Measurements from ENCODE around the gene FBXO21.
"Not testable (repeated sequence)": the region's sequence is repeated elsewhere in the genome, so short reads cannot be mapped to it uniquely, and the experiment has no call there.

The FBXO21 gene

DNA sequence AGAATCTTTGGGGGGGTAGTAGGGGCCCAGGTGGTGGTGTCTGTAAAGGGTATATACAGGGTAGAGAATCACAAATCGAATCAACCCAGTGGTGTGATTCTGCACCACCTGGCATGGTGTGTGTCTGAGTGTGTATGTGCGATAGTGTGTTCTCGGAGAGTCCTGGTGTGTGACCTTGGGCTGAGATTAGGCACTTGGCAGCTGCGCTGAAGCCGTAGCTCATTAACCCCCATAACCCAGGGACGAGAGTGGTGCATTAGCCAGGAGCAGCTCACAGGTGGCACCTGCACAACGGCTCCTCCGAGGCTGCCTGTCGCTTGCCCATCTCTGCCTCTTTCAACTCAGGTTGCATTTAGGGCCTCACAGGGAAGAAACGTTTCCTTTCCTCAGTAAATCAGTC is 75.5 kb downstream of the FBXO21 start:
- Histone ChIP-seq H3K36me3 (ENCODE audit: control insufficient read depth in 2 of 2, insufficient read depth in 2 of 2, low read length in 2 of 2) (no peaks in the 10 kb centered on the region), H3K4me3 (ENCODE audit: low read length in 2 of 2) (no peak overlapping the region), H3K9ac (ENCODE audit: low read depth in 1 of 2, low read length in 2 of 2) (no peak overlapping the region), H3K9me3 (ENCODE audit: control insufficient read depth in 2 of 2, low read length in 2 of 2) (no peaks in the 10 kb centered on the region), H3K27ac (ENCODE audit: low read depth in 2 of 2, low read length in 2 of 2) (no peak overlapping the region), H3K4me1 (ENCODE audit: control insufficient read depth in 2 of 2, insufficient read depth in 2 of 2, low read length in 2 of 2) (no peaks in the 10 kb centered on the region), H3K27me3 (ENCODE audit: control insufficient read depth in 2 of 2, insufficient read depth in 2 of 2, low read length in 2 of 2) (no peaks in the 10 kb centered on the region)

DNA sequence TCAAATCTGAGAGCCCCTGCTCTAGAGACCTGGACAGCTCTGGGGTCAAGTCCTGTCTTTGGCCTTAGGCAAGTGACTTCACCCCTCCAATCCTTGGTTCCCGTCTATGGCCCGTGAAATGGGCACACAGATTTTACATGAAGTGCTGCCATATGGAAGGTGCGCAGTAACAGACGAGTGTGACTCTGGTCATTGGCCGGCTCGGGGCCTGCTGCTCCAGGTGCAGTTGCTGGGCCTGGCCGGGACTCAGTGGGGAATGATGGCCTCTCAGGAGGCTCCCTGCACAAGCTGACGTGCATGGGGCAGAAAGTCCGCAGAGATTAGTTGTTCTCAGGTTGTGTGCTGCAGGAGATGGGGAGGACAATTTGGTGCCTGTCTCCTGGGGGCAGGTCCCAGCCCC is 77.0 kb downstream of the FBXO21 start:
- H3K4me1 ChIP-seq (ENCODE audit: control insufficient read depth in 2 of 2, insufficient read depth in 2 of 2, low read length in 2 of 2) = no peaks in the 10 kb centered on the region

GRCh38 chr12:117111821-117112595 is 78.3 kb downstream of the FBXO21 start:
- H3K4me1 ChIP-seq (ENCODE audit: control insufficient read depth in 2 of 2, insufficient read depth in 2 of 2, low read length in 2 of 2) = no peaks in the 10 kb centered on the region
- no peak overlapping the region for H3K9ac ChIP-seq (ENCODE audit: low read depth in 1 of 2, low read length in 2 of 2)
- no peaks in the 10 kb centered on the region for H3K36me3 ChIP-seq (ENCODE audit: control insufficient read depth in 2 of 2, insufficient read depth in 2 of 2, low read length in 2 of 2)
- H3K4me3 ChIP-seq (ENCODE audit: low read length in 2 of 2) = no peak overlapping the region
- H3K27ac ChIP-seq (ENCODE audit: low read depth in 2 of 2, low read length in 2 of 2) = no peak overlapping the region
- no peaks in the 10 kb centered on the region for H3K9me3 ChIP-seq (ENCODE audit: control insufficient read depth in 2 of 2, low read length in 2 of 2)
- no peaks in the 10 kb centered on the region for H3K27me3 ChIP-seq (ENCODE audit: control insufficient read depth in 2 of 2, insufficient read depth in 2 of 2, low read length in 2 of 2)

More for the DNA sequence above, 77.0 kb downstream of the FBXO21 start:
- H3K4me3 ChIP-seq (ENCODE audit: low read length in 2 of 2) = no peak overlapping the region
- no peaks in the 10 kb centered on the region for H3K27me3 ChIP-seq (ENCODE audit: control insufficient read depth in 2 of 2, insufficient read depth in 2 of 2, low read length in 2 of 2)
- H3K36me3 ChIP-seq (ENCODE audit: control insufficient read depth in 2 of 2, insufficient read depth in 2 of 2, low read length in 2 of 2) = no peaks in the 10 kb centered on the region
- H3K9ac ChIP-seq (ENCODE audit: low read depth in 1 of 2, low read length in 2 of 2) = no peak overlapping the region
- no peaks in the 10 kb centered on the region for H3K9me3 ChIP-seq (ENCODE audit: control insufficient read depth in 2 of 2, low read length in 2 of 2)
- H3K27ac ChIP-seq (ENCODE audit: low read depth in 2 of 2, low read length in 2 of 2) = no peak overlapping the region

DNA sequence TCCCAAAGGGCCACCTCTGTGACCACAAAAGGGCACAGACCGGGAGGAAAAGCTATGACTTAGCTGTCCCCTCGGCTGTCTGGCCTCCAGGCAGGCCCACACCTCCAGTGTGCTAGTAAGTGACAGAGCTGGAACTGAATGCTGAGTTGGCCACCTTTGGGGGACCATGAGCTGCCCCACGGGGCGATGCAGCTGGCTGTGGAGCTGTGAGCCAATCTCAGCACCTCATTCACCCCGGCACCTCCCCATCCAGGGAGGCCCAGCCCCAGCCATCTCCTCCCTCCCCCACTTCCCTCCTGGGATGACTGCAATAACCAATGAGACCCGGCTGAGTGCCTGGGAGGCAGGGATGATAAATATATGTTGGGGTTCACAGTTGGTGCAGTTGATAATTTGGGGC is 78.9 kb downstream of the FBXO21 start:
- H3K27ac ChIP-seq (ENCODE audit: low read depth in 2 of 2, low read length in 2 of 2) = no peak overlapping the region
- no peak overlapping the region for H3K4me3 ChIP-seq (ENCODE audit: low read length in 2 of 2)
- H3K36me3 ChIP-seq (ENCODE audit: control insufficient read depth in 2 of 2, insufficient read depth in 2 of 2, low read length in 2 of 2) = no peaks in the 10 kb centered on the region
- no peaks in the 10 kb centered on the region for H3K9me3 ChIP-seq (ENCODE audit: control insufficient read depth in 2 of 2, low read length in 2 of 2)
- H3K9ac ChIP-seq (ENCODE audit: low read depth in 1 of 2, low read length in 2 of 2) = no peak overlapping the region
- no peaks in the 10 kb centered on the region for H3K27me3 ChIP-seq (ENCODE audit: control insufficient read depth in 2 of 2, insufficient read depth in 2 of 2, low read length in 2 of 2)
- no peaks in the 10 kb centered on the region for H3K4me1 ChIP-seq (ENCODE audit: control insufficient read depth in 2 of 2, insufficient read depth in 2 of 2, low read length in 2 of 2)

DNA sequence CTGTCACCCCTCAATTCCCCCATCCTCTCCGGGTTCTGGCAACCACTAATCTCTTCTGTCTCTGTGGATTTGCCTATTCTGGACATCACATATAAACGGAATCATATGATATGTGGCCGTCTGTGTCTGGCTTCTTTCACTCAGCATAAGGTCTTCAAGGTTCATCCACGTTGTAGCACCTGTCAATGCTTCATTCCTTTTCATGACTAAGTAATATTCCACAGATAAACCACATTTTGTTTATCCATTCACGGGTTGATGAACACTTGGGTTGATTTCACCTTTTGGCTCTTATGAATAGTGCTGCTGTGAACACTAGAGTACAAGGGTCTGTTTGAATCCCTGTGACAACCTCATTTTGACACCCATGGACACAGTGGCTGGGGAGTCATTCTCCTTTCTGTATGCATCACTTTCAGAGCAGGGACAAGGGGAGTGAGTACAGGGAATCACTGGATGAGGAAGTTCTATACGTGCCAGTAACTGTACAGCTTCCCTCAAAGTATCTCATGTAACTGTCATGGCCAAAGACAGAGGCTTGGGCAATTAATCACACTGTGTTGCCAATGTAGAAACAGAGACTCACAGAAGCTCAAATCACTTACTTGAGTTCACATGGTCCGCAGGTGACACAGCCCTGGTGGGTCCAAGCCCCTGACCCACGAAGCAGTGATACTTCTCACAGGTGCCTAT is 80.2 kb downstream of the FBXO21 start:
- Histone ChIP-seq H3K27ac (ENCODE audit: low read depth in 2 of 2, low read length in 2 of 2) (no peak overlapping the region), H3K4me3 (ENCODE audit: low read length in 2 of 2) (no peak overlapping the region), H3K4me1 (ENCODE audit: control insufficient read depth in 2 of 2, insufficient read depth in 2 of 2, low read length in 2 of 2) (no peaks in the 10 kb centered on the region), H3K27me3 (ENCODE audit: control insufficient read depth in 2 of 2, insufficient read depth in 2 of 2, low read length in 2 of 2) (no peaks in the 10 kb centered on the region), H3K9ac (ENCODE audit: low read depth in 1 of 2, low read length in 2 of 2) (no peak overlapping the region), H3K9me3 (ENCODE audit: control insufficient read depth in 2 of 2, low read length in 2 of 2) (no peaks in the 10 kb centered on the region), H3K36me3 (ENCODE audit: control insufficient read depth in 2 of 2, insufficient read depth in 2 of 2, low read length in 2 of 2) (no peaks in the 10 kb centered on the region)

DNA sequence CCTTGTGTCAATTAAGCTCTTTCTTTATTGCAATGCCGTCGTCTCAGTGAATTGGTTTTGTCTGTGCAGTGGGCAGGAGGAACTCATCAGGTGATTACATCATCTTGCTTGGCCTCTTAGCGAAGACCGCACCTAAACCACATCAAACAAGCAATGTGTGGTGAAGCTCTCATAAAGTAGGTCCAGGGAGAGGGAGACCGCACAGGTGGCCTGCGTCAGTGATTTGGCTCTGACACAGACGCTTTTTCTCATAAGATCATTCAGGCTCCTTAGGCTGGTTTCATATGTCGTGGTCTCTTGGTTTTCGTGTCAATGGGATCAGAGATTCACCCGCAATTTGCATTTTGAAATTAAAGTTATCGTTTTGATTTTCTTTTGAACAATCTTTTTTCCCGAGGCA is 84.4 kb downstream of the FBXO21 start:
- H3K27ac ChIP-seq (ENCODE audit: low read depth in 2 of 2, low read length in 2 of 2) = no peak overlapping the region
- H3K9ac ChIP-seq (ENCODE audit: low read depth in 1 of 2, low read length in 2 of 2) = no peak overlapping the region
- H3K4me3 ChIP-seq (ENCODE audit: low read length in 2 of 2) = no peak overlapping the region
- no peaks in the 10 kb centered on the region for H3K36me3 ChIP-seq (ENCODE audit: control insufficient read depth in 2 of 2, insufficient read depth in 2 of 2, low read length in 2 of 2)
- no peaks in the 10 kb centered on the region for H3K4me1 ChIP-seq (ENCODE audit: control insufficient read depth in 2 of 2, insufficient read depth in 2 of 2, low read length in 2 of 2)
- peaks cover 0 to 9% of the 10 kb centered on the region in 2 donors for H3K27me3 ChIP-seq (ENCODE audit: control insufficient read depth in 2 of 2, insufficient read depth in 2 of 2, low read length in 2 of 2)
- no peaks in the 10 kb centered on the region for H3K9me3 ChIP-seq (ENCODE audit: control insufficient read depth in 2 of 2, low read length in 2 of 2)

- not testable (repeated sequence) for H3K27ac ChIP-seq (ENCODE audit: low read depth in 2 of 2, low read length in 2 of 2); H3K4me1 ChIP-seq (ENCODE audit: control insufficient read depth in 2 of 2, insufficient read depth in 2 of 2, low read length in 2 of 2); H3K4me3 ChIP-seq (ENCODE audit: low read length in 2 of 2); H3K9ac ChIP-seq (ENCODE audit: low read depth in 1 of 2, low read length in 2 of 2); H3K36me3 ChIP-seq (ENCODE audit: control insufficient read depth in 2 of 2, insufficient read depth in 2 of 2, low read length in 2 of 2); H3K9me3 ChIP-seq (ENCODE audit: control insufficient read depth in 2 of 2, low read length in 2 of 2)
- H3K27me3 ChIP-seq (ENCODE audit: control insufficient read depth in 2 of 2, insufficient read depth in 2 of 2, low read length in 2 of 2) = peaks cover 7 to 17% of the 10 kb centered on the region in 2 donors
Observed at GRCh38 chr12:117104003-117104402, 86.3 kb downstream of the FBXO21 start.

DNA sequence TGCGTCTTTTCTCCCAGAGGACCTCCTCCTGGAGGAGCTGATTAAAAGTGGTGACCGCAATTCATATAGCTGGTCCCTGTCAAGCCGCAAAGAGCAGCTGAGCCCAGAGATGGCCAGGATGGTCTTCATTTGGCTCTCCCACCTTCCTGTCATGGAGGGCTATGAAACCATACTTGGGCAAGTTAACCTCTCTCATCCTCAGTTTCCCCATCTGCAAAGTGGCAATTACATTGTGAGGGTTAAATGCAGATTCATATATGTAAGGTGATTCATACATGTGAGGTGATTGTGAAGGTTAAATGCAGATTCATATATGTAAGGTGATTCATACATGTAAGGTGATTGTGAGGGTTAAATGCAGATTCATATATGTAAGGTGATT is 87.5 kb downstream of the FBXO21 start:
- Histone ChIP-seq H3K9ac (ENCODE audit: low read depth in 1 of 2, low read length in 2 of 2) (no peak overlapping the region), H3K36me3 (ENCODE audit: control insufficient read depth in 2 of 2, insufficient read depth in 2 of 2, low read length in 2 of 2) (no peaks in the 10 kb centered on the region), H3K4me3 (ENCODE audit: low read length in 2 of 2) (no peak overlapping the region), H3K27me3 (ENCODE audit: control insufficient read depth in 2 of 2, insufficient read depth in 2 of 2, low read length in 2 of 2) (peaks cover 15 to 25% of the 10 kb centered on the region in 2 donors), H3K27ac (ENCODE audit: low read depth in 2 of 2, low read length in 2 of 2) (no peak overlapping the region), H3K4me1 (ENCODE audit: control insufficient read depth in 2 of 2, insufficient read depth in 2 of 2, low read length in 2 of 2) (peaks cover 4 to 5% of the 10 kb centered on the region in 2 donors), H3K9me3 (ENCODE audit: control insufficient read depth in 2 of 2, low read length in 2 of 2) (no peaks in the 10 kb centered on the region)

DNA sequence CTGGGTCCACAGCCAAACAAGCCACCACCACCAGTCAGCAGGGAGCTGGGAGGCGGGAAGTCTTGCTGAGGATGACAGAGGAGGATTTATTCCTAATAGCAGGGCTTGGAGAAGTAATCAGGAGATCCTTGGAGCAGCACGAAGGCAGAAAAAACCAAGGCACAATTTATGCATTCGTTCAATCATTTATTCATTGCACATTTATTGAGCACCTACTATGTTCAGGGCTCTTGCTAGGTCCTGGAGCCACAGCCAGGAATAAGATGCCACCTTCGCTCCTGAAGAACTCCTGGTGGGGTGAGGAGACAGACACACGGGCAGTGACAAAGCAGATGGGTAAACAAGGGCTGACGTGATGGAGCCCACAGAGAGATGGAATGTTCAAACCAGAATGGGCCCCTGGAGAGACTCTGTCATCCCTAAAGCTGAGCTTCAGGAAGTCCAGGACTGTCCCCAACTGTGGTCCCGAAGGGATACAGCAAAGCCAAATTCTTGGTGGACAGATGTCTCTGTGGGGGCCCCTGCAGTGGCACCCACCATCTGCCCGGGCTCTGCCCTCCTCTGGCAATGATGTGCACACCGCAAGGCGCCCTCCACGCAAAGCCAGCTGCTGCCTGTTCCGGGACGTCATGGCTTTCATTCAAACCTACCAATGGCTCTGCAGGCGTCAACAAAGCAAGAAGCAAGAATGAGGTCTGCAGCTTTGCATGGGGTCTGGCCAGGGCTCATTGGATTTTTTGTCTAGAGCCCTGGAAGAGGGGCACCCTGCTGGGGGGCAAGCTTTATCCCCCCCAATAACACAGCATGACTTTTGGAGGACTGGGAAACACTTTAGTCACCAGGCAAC is 88.1 kb downstream of the FBXO21 start:
- Histone ChIP-seq H3K4me1 (ENCODE audit: control insufficient read depth in 2 of 2, insufficient read depth in 2 of 2, low read length in 2 of 2) (peaks cover 4 to 5% of the 10 kb centered on the region in 2 donors), H3K9ac (ENCODE audit: low read depth in 1 of 2, low read length in 2 of 2) (no peak overlapping the region), H3K27ac (ENCODE audit: low read depth in 2 of 2, low read length in 2 of 2) (no peak overlapping the region), H3K36me3 (ENCODE audit: control insufficient read depth in 2 of 2, insufficient read depth in 2 of 2, low read length in 2 of 2) (no peaks in the 10 kb centered on the region), H3K9me3 (ENCODE audit: control insufficient read depth in 2 of 2, low read length in 2 of 2) (no peaks in the 10 kb centered on the region), H3K4me3 (ENCODE audit: low read length in 2 of 2) (no peak overlapping the region), H3K27me3 (ENCODE audit: control insufficient read depth in 2 of 2, insufficient read depth in 2 of 2, low read length in 2 of 2) (peaks cover 19 to 28% of the 10 kb centered on the region in 2 donors)
